GM19455 (cell line): ENCODE measurements around the gene KIF6.
"Not testable (repeated sequence)": the region's sequence is repeated elsewhere in the genome, so short reads cannot be mapped to it uniquely, and the experiment has no call there.

ENCODE experiments used
- ATAC-seq: cut with Tn5 transposase; IDR thresholded peaks from one replicate; pipeline ENCODE4 v1.9.1; 2021; ENCODE audit not compliant: unreplicated experiment

The KIF6 gene

GRCh38 chr6:39707962-39708683, 17.1 kb downstream of the KIF6 start:
- no peak for ATAC-seq

- ATAC-seq: no peak
Observed at GRCh38 chr6:39706819-39707335, 18.3 kb downstream of the KIF6 start.

GRCh38 chr6:39702265-39702664, 22.9 kb downstream of the KIF6 start:
- ATAC-seq: no peak

DNA sequence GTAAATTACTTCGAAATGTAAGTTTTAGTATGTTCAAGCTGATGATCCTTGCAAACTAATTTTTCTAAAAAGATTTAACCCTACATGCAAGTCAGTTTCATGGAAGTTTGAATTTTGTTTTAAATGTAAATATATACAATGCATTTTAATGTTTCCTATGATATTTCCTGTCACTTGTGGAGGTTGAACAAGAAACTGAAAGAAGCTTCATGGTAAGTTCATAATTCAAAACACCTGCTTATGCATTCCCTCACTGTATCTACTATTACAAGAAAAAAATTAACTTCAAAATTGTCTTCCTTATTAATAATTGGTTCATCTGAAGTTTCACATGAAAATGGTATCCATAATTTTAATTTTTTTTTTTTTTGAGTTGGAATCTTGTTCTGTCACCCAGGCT, 24.8 kb downstream of the KIF6 start:
- ATAC-seq: no peak

GRCh38 chr6:39698789-39699188, 26.4 kb downstream of the KIF6 start:
- no peak for ATAC-seq

GRCh38 chr6:39696986-39697788, 28.0 kb downstream of the KIF6 start:
- no peak for ATAC-seq

- ATAC-seq: no peak
Observed at GRCh38 chr6:39695447-39695846, 29.8 kb downstream of the KIF6 start.

GRCh38 chr6:39693206-39693605, 32.0 kb downstream of the KIF6 start:
- ATAC-seq: no peak

GRCh38 chr6:39688494-39688893, 36.7 kb downstream of the KIF6 start:
- ATAC-seq: no peak

GRCh38 chr6:39686976-39687375, 38.2 kb downstream of the KIF6 start:
- ATAC-seq: no peak

GRCh38 chr6:39685938-39686337, 39.3 kb downstream of the KIF6 start:
- ATAC-seq: no peak

DNA sequence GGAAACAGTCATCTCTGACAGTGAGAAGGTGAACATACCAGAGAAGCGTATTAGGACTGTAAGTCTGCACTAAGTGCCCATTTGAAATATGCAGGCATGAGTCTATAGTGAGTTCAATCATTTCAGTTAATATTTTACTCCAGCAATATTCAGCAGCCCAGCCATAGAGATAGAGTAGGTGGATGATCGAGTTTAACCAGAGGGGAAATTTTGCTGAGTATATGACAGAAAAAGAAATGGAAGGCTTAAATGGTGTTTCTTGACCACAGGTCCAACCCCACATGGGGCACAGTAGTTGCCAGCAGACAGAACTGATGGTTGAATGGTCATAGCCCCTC, 39.8 kb downstream of the KIF6 start:
- ATAC-seq: no peak

DNA sequence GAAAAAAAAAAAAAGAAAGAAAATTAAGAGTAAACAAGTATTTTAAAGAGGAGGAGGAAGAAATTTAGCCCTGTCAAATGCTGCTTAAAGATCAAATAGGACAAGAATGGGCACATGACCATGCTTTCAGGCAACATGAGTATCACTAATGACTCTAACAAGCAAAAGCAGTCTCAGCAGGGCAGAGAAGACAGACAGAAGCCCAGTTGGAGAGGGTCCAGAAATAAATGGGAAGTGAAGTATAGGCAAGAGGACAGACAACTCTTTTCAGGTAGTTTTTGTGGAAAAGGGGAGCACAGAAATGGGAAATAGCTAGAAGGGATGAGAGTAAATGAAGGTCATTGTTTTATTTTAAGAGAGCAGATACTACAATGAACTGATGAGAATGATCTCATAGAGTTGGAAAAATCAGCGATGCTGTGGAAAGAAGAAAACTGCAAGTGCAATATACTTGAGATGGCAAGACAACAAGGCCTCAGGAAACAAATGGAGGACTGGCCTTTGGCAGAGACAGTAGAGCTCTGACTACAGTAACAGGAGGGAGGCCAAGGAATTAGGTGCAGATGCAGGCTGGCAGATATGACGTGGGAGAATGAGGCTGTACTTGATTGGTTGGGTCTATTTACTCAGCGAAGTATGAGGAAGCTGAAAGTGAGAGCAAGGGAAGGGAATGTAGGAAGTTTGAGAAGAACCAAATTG, 40.3 kb downstream of the KIF6 start:
- ATAC-seq: no peak

GRCh38 chr6:39681674-39682121, 43.5 kb downstream of the KIF6 start:
- no peak for ATAC-seq

- no peak for ATAC-seq
Observed at GRCh38 chr6:39678914-39679313, 46.3 kb downstream of the KIF6 start.

DNA sequence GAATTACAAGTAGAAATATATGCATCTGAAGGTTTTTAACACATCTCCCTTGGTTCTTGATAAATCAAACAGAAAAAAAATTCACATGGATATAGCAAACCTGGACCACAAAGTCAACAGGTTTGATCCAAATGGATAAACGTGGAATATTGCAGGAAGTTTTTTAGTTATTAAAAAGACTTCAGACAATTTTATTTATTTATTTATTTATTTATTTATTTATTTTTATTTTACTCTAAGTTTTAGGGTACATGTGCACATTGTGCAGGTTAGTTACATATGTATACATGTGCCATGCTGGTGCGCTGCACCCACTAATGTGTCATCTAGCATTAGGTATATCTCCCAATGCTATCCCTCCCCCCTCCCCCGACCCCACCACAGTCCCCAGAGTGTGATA, 47.9 kb downstream of the KIF6 start:
- ATAC-seq: not testable (repeated sequence)

- ATAC-seq: no peak
Observed at GRCh38 chr6:39670519-39670918, 54.7 kb downstream of the KIF6 start.

GRCh38 chr6:39669973-39670342, 55.2 kb downstream of the KIF6 start:
- ATAC-seq: no peak

DNA sequence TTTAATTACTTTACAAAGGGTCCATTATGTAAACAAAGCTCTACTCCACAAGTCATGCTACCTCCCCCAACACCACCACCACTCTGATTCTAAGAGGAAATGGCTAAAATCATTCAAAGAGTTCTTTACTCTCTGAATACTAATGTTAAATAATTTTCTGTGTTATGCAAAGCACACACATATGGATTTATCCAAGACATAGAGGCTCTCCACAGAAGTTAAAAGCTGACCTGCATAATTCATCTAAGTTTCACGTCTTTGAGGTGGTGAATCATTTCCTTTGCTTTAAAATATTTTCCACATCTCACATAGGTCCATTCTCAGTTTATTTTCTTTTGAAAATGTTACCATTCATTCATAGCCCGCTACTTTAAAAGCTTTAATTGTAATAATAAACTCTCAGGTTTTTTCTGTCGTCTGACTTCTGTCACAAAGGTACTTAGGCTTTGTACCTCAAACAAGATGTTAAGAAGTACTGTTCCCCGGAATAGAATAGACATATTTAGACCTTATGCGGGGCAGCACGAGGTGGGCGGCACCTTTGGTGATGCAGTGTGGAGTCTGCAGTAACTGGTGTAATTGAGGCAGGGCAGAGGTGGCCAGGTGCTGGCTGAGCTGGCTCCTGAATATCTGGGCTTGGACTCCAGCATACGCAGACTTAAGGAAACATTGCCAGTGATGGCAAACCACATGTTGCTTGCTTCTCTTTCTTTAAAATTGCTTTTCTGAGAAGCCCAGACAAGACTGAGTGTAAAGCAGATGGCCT, 55.8 kb downstream of the KIF6 start:
- no peak for ATAC-seq

DNA sequence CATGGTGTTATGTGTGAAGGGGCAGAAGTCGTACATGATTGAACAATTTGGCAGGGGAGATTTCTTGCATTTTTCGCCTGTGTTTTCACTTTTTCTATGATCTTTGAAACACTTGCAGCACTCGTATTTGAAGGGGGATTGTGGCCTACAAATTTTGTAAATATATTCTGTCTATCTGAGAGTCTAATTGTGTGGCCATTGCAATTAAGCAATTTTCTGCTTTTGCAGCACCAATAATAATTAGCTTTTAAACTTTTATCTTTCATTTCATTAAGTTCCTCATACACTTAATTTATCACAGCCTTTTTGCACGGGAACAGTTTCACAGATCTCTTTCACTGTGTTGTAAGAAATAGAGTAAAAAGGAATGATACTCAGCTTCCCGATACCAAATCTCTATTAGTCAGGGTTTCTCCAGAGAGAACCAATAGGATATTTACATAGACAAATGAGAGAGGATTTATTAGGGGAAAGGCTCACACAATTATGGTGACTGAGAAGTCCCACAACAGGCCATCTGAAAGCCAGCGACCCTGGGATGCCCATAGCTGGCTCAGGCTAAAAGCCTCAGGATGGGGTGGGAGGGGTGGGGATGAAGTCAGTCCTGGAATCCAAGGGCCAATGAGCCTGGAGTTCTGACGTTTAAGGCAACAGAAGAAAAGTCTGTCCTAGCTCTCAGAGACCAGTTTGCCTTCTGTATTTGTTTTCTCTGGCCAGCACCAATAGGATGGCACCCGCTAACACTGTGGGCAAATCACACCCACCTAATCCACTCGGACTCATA, 58.3 kb downstream of the KIF6 start:
- no peak for ATAC-seq
